Activated CD8-positive, alpha-beta T cell treated with anti-CD3 and anti-CD28 coated beads for 36 hours (primary cell): ENCODE data around the gene OCRL. TPM values are rescaled to one million over a fixed set of nuclear protein-coding genes. Genes with fewer than 3 reads are reported as not detected.
A peak's percentile ranks its signal among the peaks of the same experiment; 100 is the strongest.

Experiments
- ATAC-seq: fragments of 200-7000 bp; cut with Tn5 transposase; one replicate; pipeline ENCODE4 v1.10.0; 2021; ENCODE audit warnings: mild to moderate bottlenecking, moderate library complexity
- CTCF ChIA-PET: fragments of 350-600 bp; sonication (Branson Sonifier 250); formaldehyde crosslinking; loops from one replicate; lab custom pipeline; 2021; ENCODE audit warnings: antibody characterized with exemption; lab: Charles Lee
- POLR2A ChIA-PET: fragments of 350-600 bp; sonication (Branson Sonifier 250); formaldehyde crosslinking; loops from one replicate; lab custom pipeline; 2021; ENCODE audit warnings: antibody characterized with exemption; lab: Charles Lee
- DNase-seq: peaks from one replicate; pipeline ENCODE4 v3.0.0-alpha.2; 2020
- H3K27ac Mint-ChIP-seq: one replicate; pipeline ENCODE4 v1.8.0; 2021; ENCODE audit warnings: mild to moderate bottlenecking, mixed read lengths
- H3K27me3 Mint-ChIP-seq: one replicate; pipeline ENCODE4 v1.8.0; 2021; ENCODE audit warnings: mixed read lengths
- H3K36me3 Mint-ChIP-seq: one replicate; pipeline ENCODE4 v1.8.0; 2021; ENCODE audit warnings: low read depth, mixed read lengths
- H3K4me1 Mint-ChIP-seq: one replicate; pipeline ENCODE4 v1.8.0; 2021; ENCODE audit warnings: low read depth, mixed read lengths
- H3K4me3 Mint-ChIP-seq: one replicate; pipeline ENCODE4 v1.8.0; 2021; ENCODE audit warnings: mild to moderate bottlenecking, moderate library complexity, mixed read lengths
- H3K9me3 Mint-ChIP-seq: one replicate; pipeline ENCODE4 v1.8.0; 2021; ENCODE audit warnings: mixed read lengths
- CTCF ChIP-seq: fragments of 200-600 bp; IDR thresholded peaks from one replicate; pipeline ENCODE4 v1.8.0; 2022; ENCODE audit warnings: antibody characterized with exemption, mild to moderate bottlenecking
- intact Hi-C: fragments of 100-400 bp; cut with micrococcal nuclease; formaldehyde crosslinking; loops from one replicate; pipeline ENCODE4 v1.10.0; 2022
- total RNA-seq, 2 experiments: library from RNA; stranded (reverse); gene quantifications; one replicate each; pipeline ENCODE4 v1.2.3, GENCODE V29; 2021

OCRL gene
- total RNA-seq, 2 experiments from 2014 or later, result 2.0 to 2.2 TPM

- no peak overlapping the region for H3K4me3 Mint-ChIP-seq
- H3K27me3 Mint-ChIP-seq, result no peaks in the 10 kb centered on the region
- POLR2A ChIA-PET, result no interaction called here
- intact Hi-C loops, result no loop called here
- H3K27ac Mint-ChIP-seq, result no peak overlapping the region
- DNase-seq (no peak), ATAC-seq (no peak)
- no peaks in the 10 kb centered on the region for H3K36me3 Mint-ChIP-seq
- no peaks in the 10 kb centered on the region for H3K4me1 Mint-ChIP-seq
- CTCF ChIA-PET, result interaction anchor here (1.6 kb wide), 1 partner anchor 8 kb away, joined by 4 read pairs; no protein-coding TSS in a partner anchor
- TF ChIP-seq CTCF, result no peak
- H3K9me3 Mint-ChIP-seq, result no peaks in the 10 kb centered on the region
Measured at GRCh38 chrX:129516402-129516801, 23.7 kb upstream of the OCRL start.

DNA sequence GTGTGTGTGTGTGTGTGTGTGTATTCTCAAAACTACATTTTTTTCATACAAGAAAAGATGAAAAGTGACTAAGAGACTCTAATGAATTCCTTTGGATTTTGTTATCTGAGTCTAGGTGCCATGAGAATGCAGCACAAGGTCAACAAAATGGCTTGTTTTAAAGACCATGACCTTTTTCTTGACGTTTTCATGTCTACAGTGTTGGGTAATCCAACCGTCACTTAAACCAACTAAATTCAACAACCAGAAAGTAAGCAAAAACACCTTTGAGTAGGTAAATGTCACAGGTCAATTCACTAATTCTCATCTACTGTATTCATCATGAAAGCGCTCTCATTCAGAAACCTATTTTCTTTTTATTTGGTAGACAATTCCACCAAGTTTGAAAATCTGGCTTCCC is 19.9 kb upstream of the OCRL start:
- H3K4me1 Mint-ChIP-seq, result peaks cover 3% of the 10 kb centered on the region
- no peak for TF ChIP-seq CTCF
- ChIA-PET CTCF (no interaction called here), POLR2A (no interaction called here)
- no peak overlapping the region for H3K4me3 Mint-ChIP-seq
- no peaks in the 10 kb centered on the region for H3K36me3 Mint-ChIP-seq
- DNase-seq (no peak), ATAC-seq (no peak)
- intact Hi-C loops, result no loop called here
- H3K9me3 Mint-ChIP-seq, result no peaks in the 10 kb centered on the region
- H3K27me3 Mint-ChIP-seq, result peaks cover 6% of the 10 kb centered on the region
- H3K27ac Mint-ChIP-seq, result no peak overlapping the region

DNA sequence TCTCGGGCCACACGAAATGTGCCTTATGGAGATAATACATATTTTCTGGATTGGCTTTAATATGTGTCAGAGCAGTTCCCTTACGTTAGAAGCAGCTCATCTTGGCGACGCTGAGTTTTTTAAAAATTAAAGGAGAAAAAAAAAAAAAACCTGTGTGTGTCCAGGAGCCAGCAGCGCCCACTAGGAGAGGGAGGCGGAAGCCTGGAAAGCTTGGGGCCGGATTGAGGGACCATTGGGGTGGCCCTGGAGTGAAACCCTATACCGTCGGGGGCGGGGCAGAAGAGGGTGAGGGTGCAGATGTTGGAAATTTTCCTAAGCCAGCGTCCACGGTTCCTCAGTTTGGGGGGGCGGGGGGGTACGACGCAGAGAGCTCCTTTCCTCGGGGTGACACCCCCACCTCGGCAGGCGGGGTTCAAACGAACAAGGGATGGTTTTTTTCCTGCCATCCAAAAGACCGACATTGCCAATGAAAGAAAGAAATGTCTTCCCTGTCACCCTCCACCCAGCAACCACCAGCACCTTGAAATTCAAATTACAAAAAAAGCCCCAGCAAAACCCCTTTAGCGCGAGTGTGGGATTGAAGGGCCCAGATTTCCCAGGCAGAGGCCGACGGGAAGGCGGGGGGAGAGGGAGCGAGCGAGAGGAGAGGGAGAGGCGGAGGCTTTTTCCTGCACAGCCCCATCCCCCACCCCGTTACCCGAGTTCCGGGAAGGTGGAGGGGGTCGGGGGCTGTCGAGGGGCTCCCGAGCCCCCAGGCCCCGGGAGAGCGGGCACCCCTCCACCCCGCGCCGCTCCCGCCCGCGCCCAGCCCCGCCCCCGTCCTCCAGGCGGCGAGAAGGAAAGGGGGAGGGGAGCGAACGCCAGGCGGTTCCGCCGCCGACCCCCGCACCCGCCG is 17.6 kb upstream of the OCRL start:
- H3K36me3 Mint-ChIP-seq, result no peaks in the 10 kb centered on the region
- H3K4me1 Mint-ChIP-seq, result peaks cover 3% of the 10 kb centered on the region
- no peaks in the 10 kb centered on the region for H3K9me3 Mint-ChIP-seq
- H3K4me3 Mint-ChIP-seq, result peak overlapping the region; percentile 72
- TF ChIP-seq CTCF, result no peak
- DNase-seq (peak; percentile 2), ATAC-seq (peak; percentile 27)
- H3K27me3 Mint-ChIP-seq, result peaks cover 6% of the 10 kb centered on the region
- ChIA-PET POLR2A (no interaction called here), CTCF (no interaction called here)
- H3K27ac Mint-ChIP-seq, result no peak overlapping the region
- intact Hi-C loops, result no loop called here

GRCh38 chrX:129523079-129523911 is 16.8 kb upstream of the OCRL start, which contains the start of gene SMARCA1:
Gene SMARCA1, minus strand, starts transcription at chrX:129523490. Its CDS starts 120 bp downstream, at chrX:129523370.
- no peaks in the 10 kb centered on the region for H3K36me3 Mint-ChIP-seq
- ChIA-PET CTCF (no interaction called here), POLR2A (no interaction called here)
- peak; percentile 27 for ATAC-seq
- no peak for TF ChIP-seq CTCF
- intact Hi-C loops, result no loop called here
- peaks cover 6% of the 10 kb centered on the region for H3K27me3 Mint-ChIP-seq
- no peaks in the 10 kb centered on the region for H3K9me3 Mint-ChIP-seq
- peak; percentile 5 for DNase-seq
- H3K27ac Mint-ChIP-seq, result no peak within 1 kb of the TSS
- H3K4me1 Mint-ChIP-seq, result peaks cover 3% of the 10 kb centered on the region
- H3K4me3 Mint-ChIP-seq, result peak within 1 kb of the TSS; percentile 72
